22Rv1 (cell line): ENCODE measurements around the gene MYO1F.

Experiments used
- ZFX ChIP-seq: fragments of 450-650 bp; IDR thresholded peaks from 2 replicates; pipeline ENCODE4 v1.6.1; 2017; ENCODE audit warnings: antibody characterized with exemption, borderline replicate concordance
- TF ChIP-seq, protein P1 (sequence below): fragments of 450-650 bp; IDR thresholded peaks from 2 replicates; pipeline ENCODE4 v1.5.1; 2017; ENCODE audit warnings: mild to moderate bottlenecking

DNA sequence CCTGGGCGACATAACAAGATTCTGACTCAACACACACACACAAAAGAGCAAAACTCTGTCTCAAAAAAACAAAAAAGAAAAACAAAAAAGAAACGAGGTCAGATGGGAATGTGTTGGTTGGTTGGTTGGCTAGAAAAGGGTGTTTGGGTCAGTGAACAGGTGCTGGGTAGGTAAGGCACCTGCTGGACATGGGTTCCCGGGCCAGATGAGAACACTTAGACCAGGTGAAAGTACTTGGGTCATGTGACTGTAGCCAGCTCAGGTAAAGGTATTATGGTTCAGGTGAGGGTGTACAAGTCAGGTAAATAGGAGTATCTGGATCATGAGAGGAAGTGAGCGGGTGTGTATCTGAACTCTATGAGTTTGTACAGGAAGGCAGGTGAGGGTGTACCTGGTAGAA lies 48.7 kb downstream of the MYO1F start:
- TF ChIP-seq, protein P1, sequence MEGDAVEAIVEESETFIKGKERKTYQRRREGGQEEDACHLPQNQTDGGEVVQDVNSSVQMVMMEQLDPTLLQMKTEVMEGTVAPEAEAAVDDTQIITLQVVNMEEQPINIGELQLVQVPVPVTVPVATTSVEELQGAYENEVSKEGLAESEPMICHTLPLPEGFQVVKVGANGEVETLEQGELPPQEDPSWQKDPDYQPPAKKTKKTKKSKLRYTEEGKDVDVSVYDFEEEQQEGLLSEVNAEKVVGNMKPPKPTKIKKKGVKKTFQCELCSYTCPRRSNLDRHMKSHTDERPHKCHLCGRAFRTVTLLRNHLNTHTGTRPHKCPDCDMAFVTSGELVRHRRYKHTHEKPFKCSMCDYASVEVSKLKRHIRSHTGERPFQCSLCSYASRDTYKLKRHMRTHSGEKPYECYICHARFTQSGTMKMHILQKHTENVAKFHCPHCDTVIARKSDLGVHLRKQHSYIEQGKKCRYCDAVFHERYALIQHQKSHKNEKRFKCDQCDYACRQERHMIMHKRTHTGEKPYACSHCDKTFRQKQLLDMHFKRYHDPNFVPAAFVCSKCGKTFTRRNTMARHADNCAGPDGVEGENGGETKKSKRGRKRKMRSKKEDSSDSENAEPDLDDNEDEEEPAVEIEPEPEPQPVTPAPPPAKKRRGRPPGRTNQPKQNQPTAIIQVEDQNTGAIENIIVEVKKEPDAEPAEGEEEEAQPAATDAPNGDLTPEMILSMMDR, result no peak
- TF ChIP-seq ZFX, result no peak
